H1 (cell line): Measurements from ENCODE around the gene F7. TPM values are rescaled to one million over a fixed set of nuclear protein-coding genes. Genes with fewer than 3 reads are reported as not detected.

ENCODE experiments used
- CTCF ChIA-PET: fragments of 300-600 bp; sonication (Branson Sonifier 250); formaldehyde crosslinking; loops from one replicate; lab custom pipeline; 2021; ENCODE audit not compliant: partially characterized antibody; lab: Charles Lee
- POLR2A ChIA-PET: fragments of 300-600 bp; sonication (Branson Sonifier 250); formaldehyde crosslinking; loops from one replicate; lab custom pipeline; 2021; ENCODE audit warnings: inconsistent platforms; ENCODE audit not compliant: partially characterized antibody; lab: Charles Lee
- DNase-seq, 2 experiments: peaks; one replicate each; pipeline versions ENCODE4 v3.0.0 to v3.0.0-alpha.2; 2010 to 2022; ENCODE audit warnings: low spot score in 2 of 2, low read depth in 1 of 2, mixed read lengths in 1 of 2
- FAIRE-seq: peaks from 2 replicates; lab custom pipeline; 2011; peaks lifted over from hg19 to GRCh38; lab: Jason Lieb, UNC
- H2AFZ ChIP-seq: 2 replicates; pipeline ENCODE4 v1.8.1; 2012; ENCODE audit warnings: low read length, inconsistent platforms
- H2AK5ac ChIP-seq: 2 replicates; pipeline ENCODE4 v1.6.1; 2013; ENCODE audit warnings: low read depth, low read length
- H2BK120ac ChIP-seq: replicated peaks from 2 replicates; pipeline ENCODE3; 2013; ENCODE audit warnings: low read depth, low read length, inconsistent platforms
- H2BK12ac ChIP-seq: 2 replicates; pipeline ENCODE4 v1.6.1; 2013; ENCODE audit warnings: low read depth, low read length
- H2BK15ac ChIP-seq: 2 replicates; pipeline ENCODE4 v1.6.1; 2013; ENCODE audit warnings: low read length
- H2BK20ac ChIP-seq: 2 replicates; pipeline ENCODE4 v1.6.1; 2013; ENCODE audit warnings: low read length
- H2BK5ac ChIP-seq: 2 replicates; pipeline ENCODE4 v1.6.1; 2013; ENCODE audit warnings: low read depth, low read length
- H3K14ac ChIP-seq: 2 replicates; pipeline ENCODE4 v1.6.1; 2013; ENCODE audit warnings: inconsistent platforms; ENCODE audit not compliant: insufficient read length
- H3K18ac ChIP-seq: 2 replicates; pipeline ENCODE4 v1.6.1; 2013; ENCODE audit warnings: low read length; ENCODE audit errors: extremely low read depth
- H3K23ac ChIP-seq: 2 replicates; pipeline ENCODE4 v1.6.1; 2013; ENCODE audit warnings: inconsistent platforms; ENCODE audit not compliant: insufficient read length
- H3K23me2 ChIP-seq: 2 replicates; pipeline ENCODE4 v1.6.1; 2013; ENCODE audit warnings: low read depth, low read length
- H3K27ac ChIP-seq: 2 replicates; pipeline ENCODE4 v1.6.1; 2011; ENCODE audit warnings: low read depth, low read length, inconsistent platforms
- H3K27me3 ChIP-seq, 4 experiments: replicated peaks in 1 of 4; 1 replicate in 1 of 4; 2 replicates in 3 of 4; pipeline versions ENCODE4 v1.6.1 to v1.8.1; 2011 to 2013; ENCODE audit warnings: low read length in 3 of 4, mild to moderate bottlenecking in 3 of 4, inconsistent platforms in 2 of 4, mixed read lengths in 2 of 4, moderate library complexity in 1 of 4; ENCODE audit not compliant: control insufficient read depth in 3 of 4, insufficient read depth in 3 of 4; ENCODE audit errors: extremely low read depth in 1 of 4
- H3K36me3 ChIP-seq, 4 experiments: 2 replicates each; pipeline versions ENCODE4 v1.6.1 to v1.8.1; 2011 to 2013; ENCODE audit warnings: mild to moderate bottlenecking in 4 of 4, low read length in 3 of 4, moderate library complexity in 2 of 4, control low read depth in 1 of 4, inconsistent platforms in 1 of 4; ENCODE audit not compliant: insufficient read depth in 4 of 4, control insufficient read depth in 2 of 4
- H3K4ac ChIP-seq: replicated peaks from 2 replicates; pipeline ENCODE3; 2013; ENCODE audit warnings: low read length, low read depth, mixed read lengths, inconsistent platforms; ENCODE audit not compliant: insufficient read length
- H3K4me1 ChIP-seq, 4 experiments: replicated peaks in 1 of 4; 1 replicate in 1 of 4; 2 replicates in 3 of 4; pipeline versions ENCODE4 v1.6.1 to v1.8.1; 2011 to 2013; ENCODE audit warnings: low read length in 3 of 4, inconsistent platforms in 2 of 4, mixed read lengths in 1 of 4; ENCODE audit not compliant: insufficient read depth in 4 of 4, control insufficient read depth in 3 of 4
- H3K4me2 ChIP-seq, 2 experiments: 2 replicates each; pipeline versions ENCODE4 v1.6.1 to v1.8.1; 2011 to 2013; ENCODE audit warnings: low read depth in 2 of 2, low read length in 2 of 2, control low read depth in 1 of 2, inconsistent platforms in 1 of 2, mild to moderate bottlenecking in 1 of 2; ENCODE audit not compliant: insufficient read depth in 1 of 2
- H3K4me3 ChIP-seq, 4 experiments: fragments of 200-600, 300-600 bp in 1 of 4; sonication (generic), shearing (Covaris generic), sonication (Bioruptor Twin) in 1 of 4; 2 replicates each; pipeline versions ENCODE4 v1.5.1 to v1.8.1; 2011 to 2016; ENCODE audit warnings: low read length in 4 of 4, low read depth in 3 of 4, control low read depth in 2 of 4, inconsistent platforms in 2 of 4, mild to moderate bottlenecking in 2 of 4, mixed read lengths in 1 of 4, moderate library complexity in 1 of 4; ENCODE audit not compliant: insufficient read depth in 2 of 4; ENCODE audit errors: extremely low read depth in 1 of 4
- H3K56ac ChIP-seq: replicated peaks from 2 replicates; pipeline ENCODE3; 2013; ENCODE audit warnings: low read depth, mild to moderate bottlenecking, mixed read lengths, low read length, inconsistent platforms; ENCODE audit not compliant: insufficient read length
- H3K79me1 ChIP-seq: 2 replicates; pipeline ENCODE4 v1.6.1; 2013; ENCODE audit warnings: low read depth, low read length, control low read depth
- H3K79me2 ChIP-seq, 2 experiments: 2 replicates each; pipeline versions ENCODE4 v1.6.1 to v1.8.1; 2012 to 2013; ENCODE audit warnings: low read length in 2 of 2, mild to moderate bottlenecking in 2 of 2, inconsistent platforms in 1 of 2; ENCODE audit not compliant: insufficient read depth in 2 of 2, control insufficient read depth in 1 of 2
- H3K9ac ChIP-seq, 4 experiments: replicated peaks in 1 of 4; 1 replicate in 1 of 4; 2 replicates in 3 of 4; pipeline versions ENCODE4 v1.6.1 to v1.8.1; 2011 to 2013; ENCODE audit warnings: low read depth in 3 of 4, low read length in 3 of 4, control low read depth in 2 of 4, mild to moderate bottlenecking in 2 of 4, moderate library complexity in 2 of 4, inconsistent platforms in 1 of 4; ENCODE audit errors: extremely low read depth in 1 of 4
- H3K9me3 ChIP-seq, 2 experiments: 2 replicates each; pipeline versions ENCODE4 v1.6.1 to v1.8.1; 2012 to 2013; ENCODE audit warnings: mild to moderate bottlenecking in 2 of 2, moderate library complexity in 2 of 2, control low read depth in 1 of 2, inconsistent platforms in 1 of 2, low read depth in 1 of 2, low read length in 1 of 2, mixed read lengths in 1 of 2; ENCODE audit not compliant: insufficient read depth in 2 of 2
- H4K20me1 ChIP-seq, 2 experiments: replicated peaks in 1 of 2; 2 replicates each; pipeline versions ENCODE3 to v1.8.1; 2011 to 2013; ENCODE audit warnings: inconsistent platforms in 2 of 2, low read length in 2 of 2, mild to moderate bottlenecking in 1 of 2; ENCODE audit not compliant: insufficient read depth in 2 of 2, control insufficient read depth in 1 of 2
- H4K5ac ChIP-seq: 2 replicates; pipeline ENCODE4 v1.6.1; 2013; ENCODE audit warnings: low read length, low read depth, mixed read lengths, inconsistent platforms; ENCODE audit not compliant: insufficient read length
- H4K8ac ChIP-seq: 2 replicates; pipeline ENCODE4 v1.8.0; 2013; ENCODE audit warnings: mild to moderate bottlenecking, moderate library complexity, low read length, inconsistent platforms; ENCODE audit not compliant: insufficient read depth; ENCODE audit errors: extremely low read depth
- H4K91ac ChIP-seq: replicated peaks from 2 replicates; pipeline ENCODE3; 2013; ENCODE audit warnings: low read length, mixed read lengths, inconsistent platforms; ENCODE audit not compliant: insufficient read length
- FOSL1 ChIP-seq: IDR thresholded peaks from 2 replicates; pipeline ENCODE4 v1.6.1; 2011; ENCODE audit warnings: mild to moderate bottlenecking, low read depth, low read length, moderate library complexity; ENCODE audit not compliant: insufficient read depth
- KDM1A ChIP-seq: fragments of 200-600, 300-600 bp; sonication (generic); IDR thresholded peaks from 2 replicates; pipeline ENCODE4 v1.7.1; 2016; ENCODE audit warnings: mild to moderate bottlenecking, low read length, borderline replicate concordance
- RFX5 ChIP-seq: IDR thresholded peaks from 2 replicates; pipeline ENCODE4 v1.6.1; 2011; ENCODE audit warnings: low read depth, low read length, improper control_type of control experiment, borderline replicate concordance
- SAP30 ChIP-seq: fragments of 300-600 bp; sonication (generic); IDR thresholded peaks from 2 replicates; pipeline ENCODE4 v1.7.1; 2012; ENCODE audit warnings: low read length, moderate library complexity, mild to moderate bottlenecking, inconsistent platforms; ENCODE audit not compliant: insufficient read depth, insufficient replicate concordance
- WGBS, 2 experiments: shearing (Covaris generic) in 1 of 2; methylation state at CpG; one replicate each; pipeline versions ENCODE4 v1.1.6 to v1.1.7; 2013 to 2015; ENCODE audit warnings: low lambda C conversion rate in 2 of 2, mixed read lengths in 2 of 2, inconsistent platforms in 1 of 2, low coverage in 1 of 2, missing lambda C conversion rate in 1 of 2; ENCODE audit not compliant: insufficient replicate concordance in 2 of 2, insufficient coverage in 1 of 2, insufficient read length in 1 of 2; ENCODE audit errors: extremely low coverage in 1 of 2, missing lambda C conversion rate in 1 of 2; 5-methylcytosine and 5-hydroxymethylcytosine counted together
- polyA plus RNA-seq, 7 experiments: library from polyadenylated mRNA; depleted of rRNA in 3 of 7; stranded (reverse) in 5 of 7; unstranded in 2 of 7; fragments of >200 nt in 5 of 7; fragments of 200-250 nt in 2 of 7; gene quantifications; 1 replicate in 5 of 7; 2 replicates in 1 of 7; 4 replicates in 1 of 7; pipeline versions ENCODE4 v1.2.1 to v1.2.3, GENCODE V29; 2011 to 2013; ENCODE audit warnings: missing spikeins in 2 of 7, mixed read lengths in 2 of 7
- total RNA-seq: library from RNA; stranded (reverse); fragmentation: NEBNext Ultra II Directional; extraction: Animal tissue kit (Norgen Biotek cat#: 25700); gene quantifications from 2 replicates; pipeline ENCODE4 v1.2.1, GENCODE V29; 2021

F7 gene
- total and polyA plus RNA-seq, 2 of the 8 experiments (the other 6 are each of a cell fraction or from before 2014, with no cell fraction given) = 0.43 to 0.98 TPM

GRCh38 chr13:113080901-113081521, 24.6 kb upstream of the F7 start:
- Histone ChIP-seq H3K27ac (no peak overlapping the region), H3K23me2 (no peaks in the 10 kb centered on the region), H4K5ac (no peak overlapping the region), H3K4me1 (no peaks in the 10 kb centered on the region), H2AK5ac (no peak overlapping the region), H3K79me2 (no peaks in the 10 kb centered on the region), H2BK20ac (no peak overlapping the region), H3K4me2 (no peak overlapping the region), H4K20me1 (no peaks in the 10 kb centered on the region), H4K8ac (no peak overlapping the region), H2BK120ac (no peak overlapping the region), H3K4me3 (no peak overlapping the region), H3K14ac (no peak overlapping the region), H4K91ac (no peak overlapping the region), H3K4ac (no peak overlapping the region), H3K56ac (no peak overlapping the region), H3K9ac (no peak overlapping the region), H3K79me1 (no peaks in the 10 kb centered on the region), H2BK15ac (no peak overlapping the region), H3K18ac (no peak overlapping the region), H3K9me3 (no peaks in the 10 kb centered on the region), H3K27me3 (no peaks in the 10 kb centered on the region), H2AFZ (no peak overlapping the region), H2BK5ac (no peak overlapping the region; the same call in 1 of the 2 replicates), H2BK12ac (no peak overlapping the region), H3K36me3 (peaks cover 0 to 3% (median 0%) of the 10 kb centered on the region in 4 experiments; a peak in 3 of 8 replicates), H3K23ac (no peak overlapping the region)
- POLR2A ChIA-PET = interaction anchor here (1.3 kb wide), 1 partner anchor 11 kb away, joined by 3 read pairs; no protein-coding TSS in a partner anchor
- TF ChIP-seq SAP30 = no peak
- no peak for TF ChIP-seq FOSL1
- TF ChIP-seq RFX5 = no peak
- TF ChIP-seq KDM1A = no peak
- CTCF ChIA-PET = interaction anchor here (1.0 to 1.6 kb wide), 4 partner anchors 9 to 51 kb away, joined by 3 to 5 read pairs (median 4); no protein-coding TSS in a partner anchor
- 83% methylated on average over 15 of the region's 25 CpGs; no CpG with 5 or more reads in 1 of the 2 experiments for WGBS, 2 experiments
- DNase-seq (no peak), FAIRE-seq (no peak)
